ENCODE results near the gene PHLPP1.

Gene PHLPP1

GRCh38 chr18:62852851-62853250, 137.5 kb downstream of the PHLPP1 start:
- Histone ChIP-seq H3K4me1 (ENCODE audit: control insufficient read depth in 1 of 2, insufficient read depth in 2 of 2, low read length in 2 of 2) (no peaks in the 10 kb centered on the region), H3K9ac (ENCODE audit: low read depth in 1 of 2, low read length in 2 of 2) (no peak overlapping the region), H3K27ac (ENCODE audit: low read depth, low read length) (no peak overlapping the region)

DNA sequence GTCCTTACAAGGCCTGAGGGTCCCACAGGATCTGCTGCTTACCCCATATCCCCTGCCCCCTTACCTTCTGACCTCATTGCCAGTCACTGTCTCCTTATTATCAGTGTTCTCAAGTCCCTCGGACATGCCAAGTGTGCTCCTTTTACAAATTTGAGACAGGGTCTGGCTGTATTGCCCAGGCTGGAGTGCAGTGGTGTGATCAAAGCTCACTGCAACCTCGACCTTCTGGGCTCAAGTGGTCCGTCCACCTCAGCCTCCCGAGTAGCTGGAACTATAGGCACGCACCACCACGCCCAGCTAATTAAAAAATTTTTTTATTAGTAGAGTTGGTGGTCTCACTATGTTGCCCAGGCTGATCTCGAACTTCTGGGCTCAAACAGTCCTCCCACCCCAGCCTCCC, 141.0 kb downstream of the PHLPP1 start:
- H3K36me3 ChIP-seq (ENCODE audit: control insufficient read depth in 1 of 2, insufficient read depth in 2 of 2, low read length in 2 of 2): no peaks in the 10 kb centered on the region
- H3K27me3 ChIP-seq (ENCODE audit: control insufficient read depth in 1 of 2, insufficient read depth in 2 of 2, low read length in 2 of 2): no peaks in the 10 kb centered on the region
- no peaks in the 10 kb centered on the region for H3K9me3 ChIP-seq (ENCODE audit: control insufficient read depth in 1 of 2, low read length in 2 of 2)
- H3K9ac ChIP-seq (ENCODE audit: low read depth in 1 of 2, low read length in 2 of 2): no peak overlapping the region
- H3K4me3 ChIP-seq (ENCODE audit: low read depth in 1 of 2, low read length in 2 of 2): no peak overlapping the region
- no peak overlapping the region for H3K27ac ChIP-seq (ENCODE audit: low read depth, low read length)
- H3K4me1 ChIP-seq (ENCODE audit: control insufficient read depth in 1 of 2, insufficient read depth in 2 of 2, low read length in 2 of 2): no peaks in the 10 kb centered on the region

More at GRCh38 chr18:62852851-62853250, 137.5 kb downstream of the PHLPP1 start:
- Histone ChIP-seq H3K27me3 (ENCODE audit: control insufficient read depth in 1 of 2, insufficient read depth in 2 of 2, low read length in 2 of 2) (no peaks in the 10 kb centered on the region), H3K9me3 (ENCODE audit: control insufficient read depth in 1 of 2, low read length in 2 of 2) (no peaks in the 10 kb centered on the region), H3K4me3 (ENCODE audit: low read depth in 1 of 2, low read length in 2 of 2) (no peak overlapping the region), H3K36me3 (ENCODE audit: control insufficient read depth in 1 of 2, insufficient read depth in 2 of 2, low read length in 2 of 2) (no peaks in the 10 kb centered on the region)

DNA sequence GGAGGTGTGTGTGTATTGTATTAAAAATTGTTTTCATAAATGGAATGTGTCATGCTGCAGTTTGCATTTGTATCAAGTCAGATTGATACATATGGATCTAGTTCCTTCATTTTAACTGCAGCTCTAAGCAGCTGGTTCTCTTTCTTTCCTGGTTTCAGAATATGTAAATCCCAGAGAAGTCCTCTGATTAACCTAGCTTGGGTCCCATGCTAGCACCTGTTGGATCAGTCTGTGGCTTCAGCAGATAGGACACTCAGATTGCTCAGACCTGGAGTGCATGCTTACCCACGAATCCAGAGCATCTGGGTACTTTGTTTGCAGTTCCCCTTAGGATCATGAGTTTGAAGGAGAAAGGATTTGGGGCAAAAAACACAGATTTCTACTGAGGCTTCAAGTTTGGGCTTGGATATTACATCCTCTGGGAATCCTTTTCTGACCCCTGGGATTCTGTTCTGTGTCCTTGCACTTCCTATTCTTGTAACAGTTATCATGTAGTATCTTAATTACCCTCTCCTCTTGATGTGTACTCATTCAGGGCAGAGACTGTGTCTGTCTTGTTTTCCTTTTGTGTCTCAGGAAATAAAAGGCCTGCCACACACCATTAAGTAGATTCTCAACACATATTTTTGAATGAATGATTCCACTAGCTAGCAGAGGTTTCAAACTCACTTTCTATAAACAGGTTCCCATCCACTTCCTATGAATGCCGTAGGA, 142.1 kb downstream of the PHLPP1 start:
- no peaks in the 10 kb centered on the region for H3K9me3 ChIP-seq (ENCODE audit: control insufficient read depth in 1 of 2, low read length in 2 of 2)
- H3K4me3 ChIP-seq (ENCODE audit: low read depth in 1 of 2, low read length in 2 of 2): no peak overlapping the region
- H3K27me3 ChIP-seq (ENCODE audit: control insufficient read depth in 1 of 2, insufficient read depth in 2 of 2, low read length in 2 of 2): no peaks in the 10 kb centered on the region
- H3K4me1 ChIP-seq (ENCODE audit: control insufficient read depth in 1 of 2, insufficient read depth in 2 of 2, low read length in 2 of 2): no peaks in the 10 kb centered on the region
- no peak overlapping the region for H3K27ac ChIP-seq (ENCODE audit: low read depth, low read length)
- no peaks in the 10 kb centered on the region for H3K36me3 ChIP-seq (ENCODE audit: control insufficient read depth in 1 of 2, insufficient read depth in 2 of 2, low read length in 2 of 2)
- no peak overlapping the region for H3K9ac ChIP-seq (ENCODE audit: low read depth in 1 of 2, low read length in 2 of 2)

DNA sequence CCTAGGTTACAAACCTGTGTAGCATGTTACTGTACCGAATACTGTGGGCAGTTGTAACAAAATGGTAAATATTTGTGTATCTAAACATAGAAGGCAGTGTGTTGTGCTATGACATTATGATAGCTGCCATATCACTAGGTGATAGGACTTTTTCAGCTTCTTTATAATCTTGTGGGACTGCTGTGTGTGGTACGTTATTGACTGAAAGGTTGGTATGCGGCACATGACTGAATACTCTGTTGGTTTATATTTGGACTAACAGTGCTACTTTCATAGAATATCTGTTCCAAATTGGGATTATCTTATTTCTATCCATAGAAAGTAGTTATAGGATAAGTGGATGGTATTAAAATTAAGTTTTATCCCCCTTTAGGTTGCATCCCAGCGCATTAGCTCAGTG, 144.7 kb downstream of the PHLPP1 start:
- Histone ChIP-seq H3K27ac (ENCODE audit: low read depth, low read length) (no peak overlapping the region), H3K4me1 (ENCODE audit: control insufficient read depth in 1 of 2, insufficient read depth in 2 of 2, low read length in 2 of 2) (no peaks in the 10 kb centered on the region), H3K27me3 (ENCODE audit: control insufficient read depth in 1 of 2, insufficient read depth in 2 of 2, low read length in 2 of 2) (no peaks in the 10 kb centered on the region), H3K4me3 (ENCODE audit: low read depth in 1 of 2, low read length in 2 of 2) (no peak overlapping the region), H3K9me3 (ENCODE audit: control insufficient read depth in 1 of 2, low read length in 2 of 2) (no peaks in the 10 kb centered on the region), H3K9ac (ENCODE audit: low read depth in 1 of 2, low read length in 2 of 2) (no peak overlapping the region), H3K36me3 (ENCODE audit: control insufficient read depth in 1 of 2, insufficient read depth in 2 of 2, low read length in 2 of 2) (no peaks in the 10 kb centered on the region)

GRCh38 chr18:62862466-62862865, 147.1 kb downstream of the PHLPP1 start:
- Histone ChIP-seq H3K9ac (ENCODE audit: low read depth in 1 of 2, low read length in 2 of 2) (no peak overlapping the region), H3K4me1 (ENCODE audit: control insufficient read depth in 1 of 2, insufficient read depth in 2 of 2, low read length in 2 of 2) (no peaks in the 10 kb centered on the region), H3K27me3 (ENCODE audit: control insufficient read depth in 1 of 2, insufficient read depth in 2 of 2, low read length in 2 of 2) (no peaks in the 10 kb centered on the region), H3K4me3 (ENCODE audit: low read depth in 1 of 2, low read length in 2 of 2) (no peak overlapping the region), H3K9me3 (ENCODE audit: control insufficient read depth in 1 of 2, low read length in 2 of 2) (no peaks in the 10 kb centered on the region), H3K27ac (ENCODE audit: low read depth, low read length) (no peak overlapping the region), H3K36me3 (ENCODE audit: control insufficient read depth in 1 of 2, insufficient read depth in 2 of 2, low read length in 2 of 2) (no peaks in the 10 kb centered on the region)

DNA sequence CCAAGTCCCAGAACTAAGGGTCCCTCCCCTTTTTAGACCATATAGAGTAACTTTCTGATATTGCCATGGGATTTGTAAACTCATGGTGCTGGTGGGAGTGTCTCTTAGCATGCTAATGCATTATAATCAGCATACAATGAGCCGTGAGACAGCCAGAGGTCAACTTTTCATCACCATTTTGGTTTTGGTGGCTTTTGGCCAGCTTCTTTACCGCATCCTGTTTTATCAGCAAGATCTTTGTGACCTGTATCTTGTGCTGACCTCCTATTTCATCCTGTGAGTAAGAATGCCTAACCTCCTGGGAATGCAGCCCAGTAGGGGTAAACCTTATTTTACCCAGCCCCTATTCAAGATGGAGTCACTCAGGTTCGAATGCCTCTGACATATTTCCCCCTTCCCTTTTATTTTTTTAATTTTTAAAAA, 148.2 kb downstream of the PHLPP1 start:
- H3K36me3 ChIP-seq (ENCODE audit: control insufficient read depth in 1 of 2, insufficient read depth in 2 of 2, low read length in 2 of 2): no peaks in the 10 kb centered on the region
- H3K4me3 ChIP-seq (ENCODE audit: low read depth in 1 of 2, low read length in 2 of 2): no peak overlapping the region
- H3K27ac ChIP-seq (ENCODE audit: low read depth, low read length): no peak overlapping the region
- no peaks in the 10 kb centered on the region for H3K27me3 ChIP-seq (ENCODE audit: control insufficient read depth in 1 of 2, insufficient read depth in 2 of 2, low read length in 2 of 2)
- no peaks in the 10 kb centered on the region for H3K4me1 ChIP-seq (ENCODE audit: control insufficient read depth in 1 of 2, insufficient read depth in 2 of 2, low read length in 2 of 2)
- no peaks in the 10 kb centered on the region for H3K9me3 ChIP-seq (ENCODE audit: control insufficient read depth in 1 of 2, low read length in 2 of 2)
- H3K9ac ChIP-seq (ENCODE audit: low read depth in 1 of 2, low read length in 2 of 2): no peak overlapping the region

GRCh38 chr18:62865498-62865897, 150.2 kb downstream of the PHLPP1 start:
- no peaks in the 10 kb centered on the region for H3K36me3 ChIP-seq (ENCODE audit: control insufficient read depth in 1 of 2, insufficient read depth in 2 of 2, low read length in 2 of 2)
- H3K27ac ChIP-seq (ENCODE audit: low read depth, low read length): no peak overlapping the region
- no peaks in the 10 kb centered on the region for H3K27me3 ChIP-seq (ENCODE audit: control insufficient read depth in 1 of 2, insufficient read depth in 2 of 2, low read length in 2 of 2)
- no peaks in the 10 kb centered on the region for H3K4me1 ChIP-seq (ENCODE audit: control insufficient read depth in 1 of 2, insufficient read depth in 2 of 2, low read length in 2 of 2)
- H3K9ac ChIP-seq (ENCODE audit: low read depth in 1 of 2, low read length in 2 of 2): no peak overlapping the region
- H3K9me3 ChIP-seq (ENCODE audit: control insufficient read depth in 1 of 2, low read length in 2 of 2): no peaks in the 10 kb centered on the region
- H3K4me3 ChIP-seq (ENCODE audit: low read depth in 1 of 2, low read length in 2 of 2): no peak overlapping the region

- H3K9ac ChIP-seq (ENCODE audit: low read depth in 1 of 2, low read length in 2 of 2): no peak overlapping the region
- H3K27me3 ChIP-seq (ENCODE audit: control insufficient read depth in 1 of 2, insufficient read depth in 2 of 2, low read length in 2 of 2): no peaks in the 10 kb centered on the region
- no peak overlapping the region for H3K27ac ChIP-seq (ENCODE audit: low read depth, low read length)
- no peaks in the 10 kb centered on the region for H3K4me1 ChIP-seq (ENCODE audit: control insufficient read depth in 1 of 2, insufficient read depth in 2 of 2, low read length in 2 of 2)
- H3K9me3 ChIP-seq (ENCODE audit: control insufficient read depth in 1 of 2, low read length in 2 of 2): no peaks in the 10 kb centered on the region
- H3K36me3 ChIP-seq (ENCODE audit: control insufficient read depth in 1 of 2, insufficient read depth in 2 of 2, low read length in 2 of 2): no peaks in the 10 kb centered on the region
- H3K4me3 ChIP-seq (ENCODE audit: low read depth in 1 of 2, low read length in 2 of 2): no peak overlapping the region
These were observed 152.2 kb downstream of the PHLPP1 start for GRCh38 chr18:62867534-62867933.

GRCh38 chr18:62868645-62869044, 153.3 kb downstream of the PHLPP1 start:
- no peaks in the 10 kb centered on the region for H3K4me1 ChIP-seq (ENCODE audit: control insufficient read depth in 1 of 2, insufficient read depth in 2 of 2, low read length in 2 of 2)
- no peaks in the 10 kb centered on the region for H3K36me3 ChIP-seq (ENCODE audit: control insufficient read depth in 1 of 2, insufficient read depth in 2 of 2, low read length in 2 of 2)
- no peak overlapping the region for H3K27ac ChIP-seq (ENCODE audit: low read depth, low read length)
- no peak overlapping the region for H3K4me3 ChIP-seq (ENCODE audit: low read depth in 1 of 2, low read length in 2 of 2)
- no peaks in the 10 kb centered on the region for H3K9me3 ChIP-seq (ENCODE audit: control insufficient read depth in 1 of 2, low read length in 2 of 2)
- H3K9ac ChIP-seq (ENCODE audit: low read depth in 1 of 2, low read length in 2 of 2): no peak overlapping the region
- H3K27me3 ChIP-seq (ENCODE audit: control insufficient read depth in 1 of 2, insufficient read depth in 2 of 2, low read length in 2 of 2): no peaks in the 10 kb centered on the region

DNA sequence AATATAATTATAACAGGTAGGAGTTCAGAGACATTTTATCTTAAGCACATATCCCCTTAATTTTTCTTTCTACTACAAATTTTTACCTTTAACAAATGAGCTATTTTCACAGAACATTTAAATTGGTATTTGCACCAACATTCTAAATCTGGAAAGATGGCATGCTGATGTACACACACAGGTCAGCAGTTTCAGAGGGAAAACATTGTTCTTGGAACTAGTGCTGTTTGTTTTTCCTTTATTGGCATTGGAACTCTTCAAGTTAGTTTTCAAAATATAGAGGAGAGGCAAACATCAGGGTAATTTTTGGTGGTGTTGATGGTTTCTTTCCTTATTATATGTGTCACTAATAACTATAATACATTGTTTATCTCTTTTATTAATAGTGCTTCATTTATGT, 155.3 kb downstream of the PHLPP1 start:
- no peaks in the 10 kb centered on the region for H3K9me3 ChIP-seq (ENCODE audit: control insufficient read depth in 1 of 2, low read length in 2 of 2)
- H3K9ac ChIP-seq (ENCODE audit: low read depth in 1 of 2, low read length in 2 of 2): no peak overlapping the region
- no peaks in the 10 kb centered on the region for H3K36me3 ChIP-seq (ENCODE audit: control insufficient read depth in 1 of 2, insufficient read depth in 2 of 2, low read length in 2 of 2)
- no peaks in the 10 kb centered on the region for H3K4me1 ChIP-seq (ENCODE audit: control insufficient read depth in 1 of 2, insufficient read depth in 2 of 2, low read length in 2 of 2)
- no peaks in the 10 kb centered on the region for H3K27me3 ChIP-seq (ENCODE audit: control insufficient read depth in 1 of 2, insufficient read depth in 2 of 2, low read length in 2 of 2)
- no peak overlapping the region for H3K27ac ChIP-seq (ENCODE audit: low read depth, low read length)
- no peak overlapping the region for H3K4me3 ChIP-seq (ENCODE audit: low read depth in 1 of 2, low read length in 2 of 2)

DNA sequence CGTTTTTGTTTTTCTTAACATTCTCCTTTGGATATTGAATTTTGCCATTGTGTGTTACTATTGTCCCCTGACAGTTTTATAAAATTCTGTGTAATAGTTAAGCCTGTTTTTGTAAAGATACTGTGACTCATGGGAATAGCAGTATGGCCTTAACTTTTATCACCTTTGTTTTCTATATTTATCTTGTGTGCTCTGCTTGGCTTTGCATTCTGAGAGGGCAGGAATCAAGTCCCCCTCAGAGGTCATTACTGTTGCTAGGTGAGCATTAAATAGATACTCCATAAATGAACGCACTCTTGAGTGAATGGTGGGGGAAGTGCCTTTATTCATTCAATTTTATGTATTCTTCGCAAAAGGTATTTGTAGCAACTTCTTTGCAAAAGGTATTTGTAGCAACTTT, 160.0 kb downstream of the PHLPP1 start:
- H3K9me3 ChIP-seq (ENCODE audit: control insufficient read depth in 1 of 2, low read length in 2 of 2): no peaks in the 10 kb centered on the region
- no peaks in the 10 kb centered on the region for H3K27me3 ChIP-seq (ENCODE audit: control insufficient read depth in 1 of 2, insufficient read depth in 2 of 2, low read length in 2 of 2)
- H3K4me3 ChIP-seq (ENCODE audit: low read depth in 1 of 2, low read length in 2 of 2): no peak overlapping the region
- H3K9ac ChIP-seq (ENCODE audit: low read depth in 1 of 2, low read length in 2 of 2): no peak overlapping the region
- H3K36me3 ChIP-seq (ENCODE audit: control insufficient read depth in 1 of 2, insufficient read depth in 2 of 2, low read length in 2 of 2): no peaks in the 10 kb centered on the region
- H3K4me1 ChIP-seq (ENCODE audit: control insufficient read depth in 1 of 2, insufficient read depth in 2 of 2, low read length in 2 of 2): no peaks in the 10 kb centered on the region
- H3K27ac ChIP-seq (ENCODE audit: low read depth, low read length): no peak overlapping the region

Data from duodenal mucosa (tissue), 2 donors.